GM18508 (cell line): ENCODE measurements around the gene PIGZ.

Experiments used
- ATAC-seq: cut with Tn5 transposase; IDR thresholded peaks from one replicate; pipeline ENCODE4 v1.9.1; 2021; ENCODE audit warnings: moderate number of reproducible peaks; ENCODE audit not compliant: insufficient read depth, unreplicated experiment

PIGZ gene, protein sequence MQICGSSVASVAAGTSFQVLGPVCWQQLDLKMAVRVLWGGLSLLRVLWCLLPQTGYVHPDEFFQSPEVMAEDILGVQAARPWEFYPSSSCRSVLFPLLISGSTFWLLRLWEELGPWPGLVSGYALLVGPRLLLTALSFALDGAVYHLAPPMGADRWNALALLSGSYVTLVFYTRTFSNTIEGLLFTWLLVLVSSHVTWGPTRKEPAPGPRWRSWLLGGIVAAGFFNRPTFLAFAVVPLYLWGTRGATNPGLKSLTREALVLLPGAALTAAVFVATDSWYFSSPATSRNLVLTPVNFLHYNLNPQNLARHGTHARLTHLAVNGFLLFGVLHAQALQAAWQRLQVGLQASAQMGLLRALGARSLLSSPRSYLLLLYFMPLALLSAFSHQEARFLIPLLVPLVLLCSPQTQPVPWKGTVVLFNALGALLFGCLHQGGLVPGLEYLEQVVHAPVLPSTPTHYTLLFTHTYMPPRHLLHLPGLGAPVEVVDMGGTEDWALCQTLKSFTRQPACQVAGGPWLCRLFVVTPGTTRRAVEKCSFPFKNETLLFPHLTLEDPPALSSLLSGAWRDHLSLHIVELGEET

DNA sequence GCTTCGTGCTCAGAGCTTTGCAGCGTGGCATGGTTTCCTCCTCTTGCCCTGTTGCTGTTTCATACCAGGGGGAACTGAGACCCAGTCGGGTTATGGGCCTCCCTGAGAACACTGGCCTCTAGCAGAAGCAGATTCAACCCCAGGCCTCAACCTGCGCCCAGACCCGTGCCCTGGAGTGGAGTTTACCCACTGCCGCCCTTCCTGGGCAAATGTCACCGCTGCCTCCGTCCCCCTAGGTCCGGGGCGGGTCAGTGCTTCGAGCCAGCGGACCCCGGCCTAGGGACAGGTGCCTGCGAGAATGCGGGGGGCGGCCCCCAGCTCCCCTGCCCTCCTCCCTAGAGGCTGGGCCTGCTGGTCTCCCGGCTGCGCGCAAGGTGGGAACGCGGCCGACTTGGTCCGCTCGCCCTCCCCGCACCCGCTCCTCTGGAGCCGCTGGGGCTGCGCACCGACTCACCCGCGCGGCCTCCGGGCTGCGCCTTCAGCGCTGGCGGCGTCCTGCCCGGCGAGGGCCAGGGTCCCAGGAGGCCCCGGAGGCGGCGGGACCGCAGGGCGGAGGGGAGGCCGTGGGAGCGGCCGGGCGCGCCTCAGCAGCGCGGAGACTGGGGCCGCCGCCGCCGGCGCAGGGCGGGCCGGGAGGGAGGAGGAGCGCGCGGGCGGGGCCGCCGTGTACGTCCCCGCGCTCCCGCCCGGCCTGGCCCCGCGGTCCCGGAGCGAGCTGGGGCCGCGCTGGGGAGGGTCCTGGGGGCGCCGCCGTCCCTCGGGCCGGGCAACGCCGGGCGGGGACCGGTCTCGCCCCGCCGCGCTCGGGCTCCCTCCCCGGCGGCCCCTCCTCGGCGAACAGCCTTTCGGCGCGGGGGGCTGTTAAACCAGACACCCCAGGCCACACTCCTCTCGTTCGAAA is at the start of gene PIGZ:
Gene PIGZ (minus strand): TSS at position 601 of the 901 bp plus-strand sequence. CDS start 16,802 bp downstream, outside the sequence.
- ATAC-seq = no peak

DNA sequence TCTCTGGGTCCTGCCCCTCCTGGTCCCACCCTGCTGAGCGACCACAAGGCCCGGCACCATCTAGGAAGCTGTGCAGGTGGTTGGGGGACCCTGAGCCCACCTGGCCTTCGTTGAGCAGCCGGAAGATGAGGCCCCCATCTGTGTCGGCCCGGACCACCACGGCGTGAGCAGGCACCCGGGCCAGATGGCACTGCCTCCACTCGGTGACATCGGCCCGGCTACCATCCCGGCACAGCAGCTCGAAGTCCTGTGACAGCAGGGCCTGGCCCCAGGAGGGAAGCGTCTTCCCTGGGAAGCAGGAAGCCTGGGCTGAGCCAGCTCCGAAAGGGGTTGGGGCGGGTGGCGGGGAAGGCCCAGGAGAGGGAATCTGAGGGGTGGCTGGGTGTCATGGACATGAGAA is 48.4 kb upstream of the PIGZ start:
- no peak for ATAC-seq

- ATAC-seq = no peak
Observed at GRCh38 chr3:197015790-197016736, 47.4 kb upstream of the PIGZ start.

DNA sequence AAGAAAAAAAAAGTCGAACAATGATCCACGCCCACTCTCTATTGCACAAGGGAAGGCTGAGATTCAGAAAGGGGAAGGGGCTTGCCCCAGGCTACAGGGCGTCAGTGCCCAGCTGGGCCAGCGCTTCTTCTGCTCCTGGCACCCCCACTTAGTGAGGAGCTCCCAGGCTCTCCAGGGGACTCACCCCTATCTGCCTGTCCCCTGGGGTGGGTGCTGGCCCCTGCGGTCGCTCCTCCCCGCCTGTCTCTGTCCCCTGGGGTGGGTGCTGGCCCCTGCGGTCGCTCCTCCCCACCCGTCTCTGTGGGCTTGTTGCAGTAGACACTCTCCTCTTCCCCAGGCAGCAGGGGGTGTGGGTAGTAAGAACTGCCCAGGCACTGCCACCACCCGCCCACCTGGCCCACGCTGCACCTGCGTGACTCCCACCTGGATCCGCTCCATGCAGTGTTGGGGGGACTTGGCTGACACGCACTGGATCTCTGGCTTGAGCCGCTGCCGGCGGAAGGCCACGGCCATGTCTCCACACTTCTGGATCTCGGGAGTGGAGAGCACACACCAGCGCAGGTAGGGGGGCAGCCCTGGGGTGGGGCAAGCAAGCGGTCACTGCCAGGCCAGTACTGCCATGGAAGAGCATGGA is 46.4 kb upstream of the PIGZ start:
- ATAC-seq = no peak

DNA sequence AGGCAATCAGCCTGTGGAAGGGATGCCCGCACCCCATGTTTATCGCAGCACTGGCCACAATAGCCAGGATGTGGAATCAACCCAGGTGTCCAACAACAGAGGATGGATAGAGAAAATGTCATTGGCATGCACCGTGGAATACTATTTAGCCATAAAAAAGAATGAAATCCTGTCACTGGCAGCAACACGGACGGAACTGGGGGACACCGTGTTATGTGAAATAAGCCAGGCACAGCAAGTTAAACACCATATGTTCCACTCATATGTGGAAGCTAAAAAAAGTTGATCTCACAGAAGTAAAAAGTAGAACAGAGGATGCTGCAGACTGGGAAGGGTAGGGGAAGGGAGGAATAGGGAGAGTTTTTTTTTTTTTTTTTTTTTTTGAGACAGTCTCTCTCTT is 45.4 kb upstream of the PIGZ start:
- ATAC-seq = no peak

- no peak for ATAC-seq
Observed at GRCh38 chr3:197012540-197012883, 43.9 kb upstream of the PIGZ start.

DNA sequence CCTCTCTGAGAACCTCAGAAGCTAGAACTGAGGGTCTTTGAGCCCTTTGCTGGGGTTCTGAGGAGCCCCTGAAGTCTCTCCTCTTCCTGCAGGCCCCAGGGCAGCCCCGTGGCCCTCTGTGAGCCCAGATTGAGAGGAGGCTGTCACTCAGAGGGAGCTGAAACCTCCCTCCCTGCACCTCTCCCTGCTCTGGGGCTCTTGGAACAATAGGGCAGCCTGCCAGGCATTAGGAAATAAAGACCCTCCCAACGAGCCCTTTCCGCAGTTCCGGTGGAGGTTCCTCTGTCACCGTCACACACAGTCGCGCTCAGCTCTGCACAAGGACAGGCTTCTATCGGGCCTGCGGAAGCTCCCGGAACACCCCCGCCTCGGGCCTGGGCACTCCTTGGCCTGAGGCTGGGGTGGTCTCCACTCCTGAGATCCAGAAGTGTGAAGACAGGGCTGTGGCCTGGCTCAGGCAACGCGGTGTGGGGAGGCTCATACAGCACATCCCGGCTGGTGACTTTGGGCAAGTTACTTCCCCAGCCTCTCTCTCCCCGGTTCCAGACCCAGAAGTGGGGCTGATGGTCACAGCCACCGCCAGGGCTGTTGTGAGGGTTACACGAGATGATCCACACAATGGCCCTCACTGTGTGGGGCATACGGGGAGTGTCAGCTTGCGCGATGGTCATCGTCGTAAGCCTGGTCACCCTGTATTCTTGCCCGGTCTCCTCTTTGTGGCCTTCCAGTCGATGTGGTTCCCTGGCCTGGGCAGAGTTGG is 43.3 kb upstream of the PIGZ start:
- ATAC-seq = no peak

DNA sequence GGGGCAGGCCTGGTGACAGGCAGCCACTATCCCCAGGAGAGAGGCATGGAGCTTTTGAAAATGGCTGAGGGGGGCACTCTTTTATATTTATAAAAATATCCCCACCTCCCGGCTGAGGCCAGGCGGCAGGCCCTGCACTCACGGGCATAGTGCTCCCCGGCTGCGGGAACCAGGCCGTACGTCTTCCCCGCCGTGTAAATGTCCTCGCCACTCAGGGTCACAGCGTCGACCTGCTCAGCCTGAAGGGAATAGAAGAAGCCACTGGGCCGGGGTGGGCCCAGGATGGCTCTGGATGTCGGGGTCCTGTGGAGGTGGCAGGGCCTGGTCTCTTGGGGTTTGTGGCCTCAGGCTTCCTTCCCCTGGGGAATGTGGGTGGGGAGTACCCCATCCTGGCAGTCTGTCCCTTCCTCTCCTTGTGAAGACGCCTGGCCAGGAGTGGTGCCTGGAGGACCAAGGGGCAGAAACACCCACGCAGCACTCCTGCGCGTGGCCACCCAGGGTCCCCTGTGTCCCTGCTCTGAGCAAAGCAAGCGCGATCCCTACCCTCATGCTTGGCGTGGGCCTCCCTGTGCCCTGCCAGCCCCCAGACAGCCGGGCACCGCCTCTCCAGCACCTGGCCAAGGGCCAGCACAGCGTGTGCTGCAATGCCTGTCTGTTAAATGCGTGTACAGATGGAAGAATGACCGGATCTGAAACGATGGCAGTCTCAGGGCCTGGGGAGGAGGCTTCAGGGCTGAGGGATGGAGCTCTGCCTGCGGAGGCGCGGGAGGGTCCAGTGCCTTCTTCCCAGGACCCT is 42.1 kb upstream of the PIGZ start:
- ATAC-seq = no peak

- ATAC-seq = no peak
Observed at GRCh38 chr3:197009532-197010019, 40.9 kb upstream of the PIGZ start.

DNA sequence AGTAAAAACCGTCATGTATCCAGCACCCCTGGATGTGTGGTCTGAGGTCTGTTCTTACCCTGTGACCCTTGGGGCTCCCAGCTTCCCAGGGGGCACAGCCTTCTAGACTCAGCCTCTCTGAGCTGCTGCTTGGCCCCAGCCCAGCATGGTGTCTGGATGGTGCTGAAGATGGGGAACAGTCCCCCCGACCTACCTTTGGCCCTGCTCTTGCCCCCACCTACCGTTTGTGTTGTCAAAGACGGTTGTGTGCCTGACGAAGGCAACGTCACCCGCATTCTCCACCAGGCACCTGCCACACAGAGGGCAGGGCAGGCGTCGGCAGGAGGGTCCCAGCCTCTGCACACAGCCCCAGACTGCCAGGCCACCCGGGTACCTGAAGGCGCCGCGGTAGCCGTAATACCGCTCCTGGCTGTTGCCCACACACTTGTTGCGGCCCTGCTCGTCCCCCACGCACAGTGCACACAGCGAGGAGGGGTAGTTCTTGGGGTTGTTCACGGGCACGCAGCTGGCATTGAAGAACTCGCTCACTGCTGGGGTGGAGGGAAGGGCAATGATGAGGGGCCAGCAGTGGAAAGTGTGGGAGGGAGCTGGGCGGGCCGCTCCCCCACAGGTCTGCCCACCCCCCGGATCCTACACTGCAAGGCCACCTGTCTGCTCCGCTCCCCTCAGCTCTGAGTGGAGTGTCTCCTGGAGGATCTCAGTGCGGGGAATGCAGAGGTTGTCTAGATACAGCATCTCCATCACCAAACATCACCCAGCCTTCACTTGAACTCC is 40.0 kb upstream of the PIGZ start:
- ATAC-seq = no peak

DNA sequence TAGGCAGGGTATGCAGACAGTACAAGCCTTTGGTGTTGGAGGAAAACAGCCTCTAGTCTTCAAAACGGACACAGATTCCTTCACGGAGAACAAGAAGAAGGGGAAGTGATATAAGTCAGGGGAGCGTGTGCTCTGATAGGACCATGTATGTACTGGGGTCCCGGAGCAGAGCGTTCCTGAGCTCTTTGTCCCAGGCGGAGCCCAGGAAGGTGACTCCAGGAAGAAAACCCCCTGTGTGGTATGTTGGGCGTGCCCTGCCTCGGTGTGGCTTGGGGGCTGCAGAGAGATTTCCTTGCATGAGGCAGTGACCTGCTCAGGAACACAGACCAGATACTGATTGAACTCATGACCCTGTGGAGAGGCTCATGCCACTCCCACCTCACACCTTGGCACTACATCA is 39.3 kb upstream of the PIGZ start:
- no peak for ATAC-seq

DNA sequence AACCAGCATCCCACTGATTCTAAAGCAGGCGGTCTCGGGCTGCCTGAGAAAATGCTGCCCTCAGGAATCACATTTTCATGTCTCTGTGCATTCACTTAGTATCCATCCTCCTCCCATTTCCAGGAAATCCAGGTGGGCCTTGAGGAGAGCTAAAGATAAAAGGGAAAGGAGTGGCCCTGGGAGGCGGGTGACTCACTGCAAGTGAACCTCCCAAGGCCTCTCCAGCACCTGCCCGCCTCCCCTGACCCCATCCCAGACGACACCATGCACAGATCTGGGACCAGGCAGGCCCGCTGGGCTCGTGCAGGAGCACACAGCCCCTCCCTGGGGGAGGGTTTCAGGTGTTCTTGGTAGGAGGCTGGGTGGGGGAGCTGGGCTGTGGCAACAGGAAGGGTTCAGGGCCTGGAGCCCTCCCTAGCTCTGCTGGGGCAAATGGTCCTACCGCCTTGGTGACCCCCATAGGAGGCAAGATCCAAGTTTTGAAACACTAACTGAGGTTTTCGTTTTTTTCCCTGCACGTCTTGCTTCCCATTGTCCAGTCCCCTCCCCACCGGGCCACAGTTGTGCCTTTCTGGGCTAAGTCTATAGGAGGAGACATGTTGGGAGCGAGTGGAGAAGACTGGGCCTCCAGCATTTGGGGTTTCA is 38.8 kb upstream of the PIGZ start:
- no peak for ATAC-seq

- no peak for ATAC-seq
Observed at GRCh38 chr3:197006860-197007259, 38.2 kb upstream of the PIGZ start.

DNA sequence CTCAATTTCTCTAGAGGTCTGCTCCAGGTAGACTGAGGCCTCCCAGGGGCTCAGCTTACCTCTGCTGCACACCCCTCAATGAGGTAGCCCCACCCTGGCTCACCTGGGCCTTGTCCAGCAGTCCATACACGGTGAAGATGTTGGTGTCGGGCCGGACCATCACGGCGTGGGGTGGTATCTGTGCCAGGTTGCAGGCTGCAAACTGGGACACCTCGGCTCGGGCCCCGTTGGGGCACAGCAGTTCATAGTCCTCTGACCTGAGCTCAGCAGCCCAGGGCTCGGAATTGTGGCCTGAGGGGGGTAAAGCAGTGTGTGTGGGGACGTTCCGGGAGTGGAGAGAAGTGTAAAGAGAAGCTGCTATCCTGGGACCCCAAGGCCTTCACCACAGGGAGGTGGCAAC is 37.8 kb upstream of the PIGZ start:
- ATAC-seq = no peak

DNA sequence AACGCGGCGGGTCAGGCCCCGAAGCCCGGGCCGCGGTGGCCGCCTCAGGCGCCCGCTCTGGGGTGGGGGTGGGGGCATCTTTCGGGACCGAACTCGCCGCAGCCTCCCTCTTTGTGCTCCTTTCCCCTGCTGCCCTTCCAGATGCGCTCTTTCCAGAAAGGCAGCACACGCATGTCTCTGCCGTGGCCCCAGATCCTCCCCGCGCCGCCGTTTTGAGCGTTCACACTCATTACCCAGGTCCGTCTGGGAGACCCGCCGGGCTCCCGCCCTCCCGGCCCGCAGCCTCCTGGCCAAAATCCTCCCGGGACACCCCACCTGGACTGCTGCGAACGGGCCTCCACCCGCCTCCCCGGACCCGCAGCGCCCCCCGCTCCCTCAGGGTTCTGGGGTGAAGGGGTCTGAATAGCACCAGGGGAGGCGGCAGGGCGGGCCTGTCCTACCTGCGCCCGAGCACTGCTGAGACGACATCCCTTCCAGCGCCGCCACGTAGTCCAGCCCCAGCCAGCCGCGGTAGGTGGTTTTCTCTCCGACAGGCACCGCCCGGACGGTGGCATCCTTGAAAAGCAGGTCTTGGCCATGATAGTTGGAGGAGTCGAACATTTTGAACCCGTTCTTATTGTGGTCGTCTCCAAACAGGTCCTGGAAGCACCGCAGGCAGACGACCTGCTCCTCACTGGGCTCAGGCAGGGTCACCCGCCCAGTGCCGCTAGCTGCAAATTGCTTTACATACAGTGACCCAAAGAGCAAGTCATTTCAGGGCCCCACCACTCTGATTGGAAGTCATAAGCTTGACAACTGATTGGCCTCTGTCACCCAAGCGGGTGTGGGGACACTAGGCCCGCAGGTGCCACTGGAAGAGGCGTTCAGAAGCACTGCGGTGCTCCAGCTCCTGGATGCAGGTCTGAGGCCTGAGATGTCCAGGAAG is 35.1 kb upstream of the PIGZ start:
- no peak for ATAC-seq
